WTC11 (cell line): ENCODE data around the gene TMEM38B. TPM values are rescaled to one million over a fixed set of nuclear protein-coding genes. Genes with fewer than 3 reads are reported as not detected.

Source experiments
- AFF4 ChIP-seq: sonication (generic); formaldehyde crosslinking; IDR thresholded peaks from 2 replicates; pipeline ENCODE4 v1.8.1; 2023; ENCODE audit warnings: mild to moderate bottlenecking, missing genetic modification reagents, borderline replicate concordance
- CTCF ChIP-seq: fragments of 200-600 bp; IDR thresholded peaks from 2 replicates; pipeline ENCODE4 v1.8.0; 2022; ENCODE audit warnings: antibody characterized with exemption
- E2F1 ChIP-seq: sonication (generic); formaldehyde crosslinking; IDR thresholded peaks from 2 replicates; pipeline ENCODE4 v1.8.0; 2022; ENCODE audit warnings: mild to moderate bottlenecking, missing genetic modification reagents
- ETV6 ChIP-seq: sonication (generic); formaldehyde crosslinking; IDR thresholded peaks from 2 replicates; pipeline ENCODE4 v1.8.1; 2022; ENCODE audit warnings: mild to moderate bottlenecking, missing genetic modification reagents
- GABPB1 ChIP-seq: sonication (generic); formaldehyde crosslinking; IDR thresholded peaks from 2 replicates; pipeline ENCODE4 v1.8.1; 2023; ENCODE audit warnings: mild to moderate bottlenecking, missing genetic modification reagents
- IRF2 ChIP-seq: sonication (generic); formaldehyde crosslinking; IDR thresholded peaks from 2 replicates; pipeline ENCODE4 v1.8.0; 2022; ENCODE audit warnings: low read depth, missing genetic modification reagents, borderline replicate concordance
- MYBL2 ChIP-seq: sonication (generic); formaldehyde crosslinking; IDR thresholded peaks from 2 replicates; pipeline ENCODE4 v1.8.1; 2023; ENCODE audit warnings: mild to moderate bottlenecking, moderate library complexity, missing genetic modification reagents
- NFATC4 ChIP-seq: fragments of 250-450 bp; sonication (Bioruptor Pico); IDR thresholded peaks from 2 replicates; pipeline ENCODE4 v1.9.0; 2021; ENCODE audit warnings: mild to moderate bottlenecking
- NR1H2 ChIP-seq: sonication (generic); formaldehyde crosslinking; IDR thresholded peaks from 2 replicates; pipeline ENCODE4 v1.9.0; 2021; ENCODE audit warnings: mild to moderate bottlenecking, moderate library complexity, missing genetic modification reagents
- OVOL2 ChIP-seq: fragments of 250-450 bp; sonication (Bioruptor Pico); IDR thresholded peaks from 2 replicates; pipeline ENCODE4 v1.9.0; 2021; ENCODE audit warnings: mild to moderate bottlenecking, borderline replicate concordance
- SOX15 ChIP-seq: fragments of 250-450 bp; sonication (Bioruptor Pico); IDR thresholded peaks from 2 replicates; pipeline ENCODE4 v1.9.0; 2021; ENCODE audit warnings: mild to moderate bottlenecking
- TCF7 ChIP-seq: sonication (generic); formaldehyde crosslinking; IDR thresholded peaks from 2 replicates; pipeline ENCODE4 v1.8.0; 2022; ENCODE audit warnings: mild to moderate bottlenecking, low read depth, missing genetic modification reagents, moderate library complexity
- ZNF219 ChIP-seq: sonication (generic); formaldehyde crosslinking; IDR thresholded peaks from 2 replicates; pipeline ENCODE4 v1.8.0; 2023; ENCODE audit warnings: missing genetic modification reagents, mild to moderate bottlenecking, borderline replicate concordance
- ZNF232 ChIP-seq: sonication (generic); formaldehyde crosslinking; IDR thresholded peaks from 2 replicates; pipeline ENCODE4 v1.8.0; 2022; ENCODE audit warnings: mild to moderate bottlenecking, missing genetic modification reagents
- ZNF281 ChIP-seq: sonication (generic); formaldehyde crosslinking; IDR thresholded peaks from 2 replicates; pipeline ENCODE4 v1.8.0; 2023; ENCODE audit warnings: mild to moderate bottlenecking, missing genetic modification reagents
- ZNF396 ChIP-seq: fragments of 250-450 bp; sonication (Bioruptor Pico); IDR thresholded peaks from 2 replicates; pipeline ENCODE4 v1.8.0; 2021; ENCODE audit warnings: mild to moderate bottlenecking, moderate library complexity, borderline replicate concordance
- total RNA-seq: library from RNA; stranded (reverse); gene quantifications from 3 replicates; pipeline ENCODE4 v1.2.3, GENCODE V29; 2021
- TF ChIP-seq, protein P1 (sequence below): sonication (generic); formaldehyde crosslinking; IDR thresholded peaks from 2 replicates; pipeline ENCODE4 v1.8.0; 2022; ENCODE audit warnings: mild to moderate bottlenecking, missing genetic modification reagents
- TF ChIP-seq, protein P2 (sequence below): fragments of 250-450 bp; sonication (Bioruptor Pico); IDR thresholded peaks from 2 replicates; pipeline ENCODE4 v1.9.0; 2021; ENCODE audit warnings: mild to moderate bottlenecking
- TF ChIP-seq, protein P3 (sequence below): sonication (generic); formaldehyde crosslinking; IDR thresholded peaks from 2 replicates; pipeline ENCODE4 v1.8.0; 2023; ENCODE audit warnings: missing genetic modification reagents
- TF ChIP-seq, protein P4 (sequence below): sonication (generic); formaldehyde crosslinking; IDR thresholded peaks from 2 replicates; pipeline ENCODE4 v1.8.0; 2022; ENCODE audit warnings: missing genetic modification reagents

The TMEM38B gene
- total RNA-seq, 1 experiment from 2014 or later = 15.7 TPM

DNA sequence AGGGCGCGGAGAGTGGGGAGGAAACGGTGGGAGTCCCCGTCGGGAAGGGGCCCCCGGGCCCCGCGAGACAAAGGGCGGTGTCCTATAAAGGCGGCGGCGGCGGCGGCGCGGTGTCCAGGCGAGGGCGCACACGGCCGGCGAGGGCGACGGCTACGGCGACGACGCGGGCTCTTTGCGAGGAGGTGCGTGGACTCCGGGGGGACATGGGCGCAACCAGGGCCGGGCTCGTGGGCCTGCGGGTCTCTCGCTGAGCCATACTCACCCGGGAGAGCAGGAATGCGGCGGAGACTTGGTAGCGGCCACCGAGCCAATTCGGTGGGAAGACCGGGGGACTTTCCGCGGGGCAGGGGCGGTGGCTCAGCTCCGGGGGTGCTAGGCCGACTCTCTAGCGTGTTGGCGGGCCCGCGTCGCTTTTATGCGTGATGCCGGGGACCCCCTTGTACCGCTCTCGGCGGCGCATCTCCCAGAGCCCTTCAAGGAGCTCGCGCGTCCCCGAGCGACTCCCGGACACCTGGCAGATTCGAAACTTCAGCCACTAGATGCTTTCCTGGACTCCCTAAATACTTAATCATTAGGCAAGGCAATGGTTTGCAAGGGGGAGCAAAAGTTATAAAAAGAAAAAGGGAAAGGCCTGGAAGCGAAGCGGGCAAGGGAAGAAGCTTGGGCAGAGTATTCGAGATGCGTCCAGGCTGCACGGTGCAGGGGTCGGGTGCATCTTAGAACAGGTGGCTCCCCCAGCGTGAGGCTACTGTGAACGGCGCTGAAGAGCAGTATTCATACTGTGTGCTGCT lies 38.0 kb upstream of the TMEM38B start (continued):
- TF ChIP-seq, protein P1, sequence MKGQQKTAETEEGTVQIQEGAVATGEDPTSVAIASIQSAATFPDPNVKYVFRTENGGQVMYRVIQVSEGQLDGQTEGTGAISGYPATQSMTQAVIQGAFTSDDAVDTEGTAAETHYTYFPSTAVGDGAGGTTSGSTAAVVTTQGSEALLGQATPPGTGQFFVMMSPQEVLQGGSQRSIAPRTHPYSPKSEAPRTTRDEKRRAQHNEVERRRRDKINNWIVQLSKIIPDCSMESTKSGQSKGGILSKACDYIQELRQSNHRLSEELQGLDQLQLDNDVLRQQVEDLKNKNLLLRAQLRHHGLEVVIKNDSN (CRISPR knock-in tag) = peak; percentile 53; the same call in 1 of the 2 replicates
- TF ChIP-seq SOX15 (CRISPR knock-in tag) (no peak), OVOL2 (no peak), AFF4 (no peak), TCF7 (CRISPR knock-in tag) (no peak), ZNF281 (no peak), E2F1 (CRISPR knock-in tag) (no peak), ETV6 (CRISPR knock-in tag) (peak; percentile 74), ZNF396 (CRISPR knock-in tag) (no peak), GABPB1 (CRISPR knock-in tag) (no peak), CTCF (no peak), IRF2 (CRISPR knock-in tag) (no peak), NR1H2 (CRISPR knock-in tag) (no peak), NFATC4 (CRISPR knock-in tag) (no peak), ZNF219 (CRISPR knock-in tag) (0 out of 2 replicates have a peak, but pooled peaks have one; percentile 63), ZNF232 (CRISPR knock-in tag) (no peak), MYBL2 (CRISPR knock-in tag) (no peak)
- TF ChIP-seq, protein P2, sequence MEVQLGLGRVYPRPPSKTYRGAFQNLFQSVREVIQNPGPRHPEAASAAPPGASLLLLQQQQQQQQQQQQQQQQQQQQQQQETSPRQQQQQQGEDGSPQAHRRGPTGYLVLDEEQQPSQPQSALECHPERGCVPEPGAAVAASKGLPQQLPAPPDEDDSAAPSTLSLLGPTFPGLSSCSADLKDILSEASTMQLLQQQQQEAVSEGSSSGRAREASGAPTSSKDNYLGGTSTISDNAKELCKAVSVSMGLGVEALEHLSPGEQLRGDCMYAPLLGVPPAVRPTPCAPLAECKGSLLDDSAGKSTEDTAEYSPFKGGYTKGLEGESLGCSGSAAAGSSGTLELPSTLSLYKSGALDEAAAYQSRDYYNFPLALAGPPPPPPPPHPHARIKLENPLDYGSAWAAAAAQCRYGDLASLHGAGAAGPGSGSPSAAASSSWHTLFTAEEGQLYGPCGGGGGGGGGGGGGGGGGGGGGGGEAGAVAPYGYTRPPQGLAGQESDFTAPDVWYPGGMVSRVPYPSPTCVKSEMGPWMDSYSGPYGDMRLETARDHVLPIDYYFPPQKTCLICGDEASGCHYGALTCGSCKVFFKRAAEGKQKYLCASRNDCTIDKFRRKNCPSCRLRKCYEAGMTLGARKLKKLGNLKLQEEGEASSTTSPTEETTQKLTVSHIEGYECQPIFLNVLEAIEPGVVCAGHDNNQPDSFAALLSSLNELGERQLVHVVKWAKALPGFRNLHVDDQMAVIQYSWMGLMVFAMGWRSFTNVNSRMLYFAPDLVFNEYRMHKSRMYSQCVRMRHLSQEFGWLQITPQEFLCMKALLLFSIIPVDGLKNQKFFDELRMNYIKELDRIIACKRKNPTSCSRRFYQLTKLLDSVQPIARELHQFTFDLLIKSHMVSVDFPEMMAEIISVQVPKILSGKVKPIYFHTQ = no peak
- TF ChIP-seq, protein P3, sequence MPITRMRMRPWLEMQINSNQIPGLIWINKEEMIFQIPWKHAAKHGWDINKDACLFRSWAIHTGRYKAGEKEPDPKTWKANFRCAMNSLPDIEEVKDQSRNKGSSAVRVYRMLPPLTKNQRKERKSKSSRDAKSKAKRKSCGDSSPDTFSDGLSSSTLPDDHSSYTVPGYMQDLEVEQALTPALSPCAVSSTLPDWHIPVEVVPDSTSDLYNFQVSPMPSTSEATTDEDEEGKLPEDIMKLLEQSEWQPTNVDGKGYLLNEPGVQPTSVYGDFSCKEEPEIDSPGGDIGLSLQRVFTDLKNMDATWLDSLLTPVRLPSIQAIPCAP (CRISPR knock-in tag) = peak; percentile 86
- TF ChIP-seq, protein P4, sequence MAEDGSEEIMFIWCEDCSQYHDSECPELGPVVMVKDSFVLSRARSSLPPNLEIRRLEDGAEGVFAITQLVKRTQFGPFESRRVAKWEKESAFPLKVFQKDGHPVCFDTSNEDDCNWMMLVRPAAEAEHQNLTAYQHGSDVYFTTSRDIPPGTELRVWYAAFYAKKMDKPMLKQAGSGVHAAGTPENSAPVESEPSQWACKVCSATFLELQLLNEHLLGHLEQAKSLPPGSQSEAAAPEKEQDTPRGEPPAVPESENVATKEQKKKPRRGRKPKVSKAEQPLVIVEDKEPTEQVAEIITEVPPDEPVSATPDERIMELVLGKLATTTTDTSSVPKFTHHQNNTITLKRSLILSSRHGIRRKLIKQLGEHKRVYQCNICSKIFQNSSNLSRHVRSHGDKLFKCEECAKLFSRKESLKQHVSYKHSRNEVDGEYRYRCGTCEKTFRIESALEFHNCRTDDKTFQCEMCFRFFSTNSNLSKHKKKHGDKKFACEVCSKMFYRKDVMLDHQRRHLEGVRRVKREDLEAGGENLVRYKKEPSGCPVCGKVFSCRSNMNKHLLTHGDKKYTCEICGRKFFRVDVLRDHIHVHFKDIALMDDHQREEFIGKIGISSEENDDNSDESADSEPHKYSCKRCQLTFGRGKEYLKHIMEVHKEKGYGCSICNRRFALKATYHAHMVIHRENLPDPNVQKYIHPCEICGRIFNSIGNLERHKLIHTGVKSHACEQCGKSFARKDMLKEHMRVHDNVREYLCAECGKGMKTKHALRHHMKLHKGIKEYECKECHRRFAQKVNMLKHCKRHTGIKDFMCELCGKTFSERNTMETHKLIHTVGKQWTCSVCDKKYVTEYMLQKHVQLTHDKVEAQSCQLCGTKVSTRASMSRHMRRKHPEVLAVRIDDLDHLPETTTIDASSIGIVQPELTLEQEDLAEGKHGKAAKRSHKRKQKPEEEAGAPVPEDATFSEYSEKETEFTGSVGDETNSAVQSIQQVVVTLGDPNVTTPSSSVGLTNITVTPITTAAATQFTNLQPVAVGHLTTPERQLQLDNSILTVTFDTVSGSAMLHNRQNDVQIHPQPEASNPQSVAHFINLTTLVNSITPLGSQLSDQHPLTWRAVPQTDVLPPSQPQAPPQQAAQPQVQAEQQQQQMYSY (CRISPR knock-in tag) = peak; percentile 27; the same call in 1 of the 2 replicates
